ENCODE measurements around the gene SRXN1.

Gene SRXN1

DNA sequence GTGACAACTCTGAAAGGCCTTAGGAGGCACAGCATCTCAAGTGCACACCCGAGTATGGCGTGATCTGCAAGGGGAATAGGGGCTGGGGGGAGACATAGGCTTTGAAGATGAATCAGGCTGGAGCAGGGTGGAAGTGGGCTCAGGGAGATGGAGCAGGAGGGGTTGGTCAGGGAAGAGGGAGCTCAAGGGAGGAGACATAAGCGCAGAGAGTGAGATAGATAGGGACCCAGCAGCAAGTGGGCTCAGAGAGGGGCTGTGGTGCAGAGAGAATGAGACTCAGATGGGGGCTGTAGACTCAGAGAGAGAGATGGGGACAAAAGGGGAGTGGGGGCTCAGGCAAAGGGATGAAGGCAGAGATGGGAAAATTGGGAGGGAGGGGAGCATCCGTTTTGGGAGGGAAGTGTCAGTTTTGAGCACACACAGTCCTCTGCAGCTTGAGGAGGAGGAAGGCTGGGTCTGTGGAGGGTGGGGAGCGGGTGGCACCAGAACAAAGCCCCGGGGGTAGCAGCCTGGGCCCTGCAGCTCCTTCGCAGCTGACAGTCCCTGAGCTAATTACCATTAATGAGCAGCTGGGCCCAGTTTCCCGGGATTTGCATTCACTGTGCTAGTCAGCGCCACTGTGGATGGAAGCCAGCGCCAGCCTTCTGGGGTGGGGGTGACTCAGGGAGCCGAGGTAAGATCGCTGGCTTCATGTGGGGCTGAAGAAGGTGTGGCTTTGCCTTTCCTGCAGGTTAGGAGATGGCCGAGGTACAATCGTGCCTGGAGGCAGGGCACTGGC is 18.7 kb downstream of the SRXN1 start:
- no peak for DNase-seq

DNA sequence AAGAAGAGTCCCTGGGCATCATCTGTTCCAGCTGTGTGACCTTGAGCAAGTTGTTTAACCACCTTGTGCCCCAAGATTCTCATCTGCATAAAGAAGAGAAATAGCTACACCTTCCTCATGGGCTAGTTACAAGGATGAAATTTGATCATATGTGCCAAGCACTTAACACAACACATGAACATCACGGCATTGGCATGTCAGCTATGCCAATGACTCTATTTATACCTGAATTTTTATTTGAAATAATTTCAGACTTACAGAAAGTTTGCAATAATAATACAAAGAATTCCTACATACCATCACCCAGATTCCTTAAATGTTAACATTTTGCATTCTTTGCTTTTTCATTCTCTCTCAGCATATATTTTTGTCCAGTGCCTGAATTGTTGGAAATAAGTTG is 21.9 kb downstream of the SRXN1 start:
- DNase-seq: no peak

DNA sequence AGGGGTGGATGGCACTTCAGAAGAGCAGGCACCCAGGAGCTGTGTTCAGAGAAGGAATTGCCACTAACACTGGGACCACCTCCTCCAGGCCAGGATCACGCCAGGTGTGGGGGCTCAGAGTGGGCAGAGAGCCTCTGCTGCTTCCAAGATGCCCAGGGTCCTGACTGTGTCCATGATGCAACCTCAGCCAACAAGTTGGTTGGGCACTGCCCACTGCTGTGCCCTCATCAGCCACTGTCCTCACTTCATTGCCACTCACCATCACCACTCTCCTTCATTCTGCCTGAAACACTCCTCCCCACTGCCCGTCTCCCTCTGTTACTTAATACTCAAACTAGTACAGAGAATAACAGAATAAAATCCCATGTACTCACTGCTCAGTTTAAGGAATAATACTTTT is 26.4 kb downstream of the SRXN1 start:
- no peak for DNase-seq

DNA sequence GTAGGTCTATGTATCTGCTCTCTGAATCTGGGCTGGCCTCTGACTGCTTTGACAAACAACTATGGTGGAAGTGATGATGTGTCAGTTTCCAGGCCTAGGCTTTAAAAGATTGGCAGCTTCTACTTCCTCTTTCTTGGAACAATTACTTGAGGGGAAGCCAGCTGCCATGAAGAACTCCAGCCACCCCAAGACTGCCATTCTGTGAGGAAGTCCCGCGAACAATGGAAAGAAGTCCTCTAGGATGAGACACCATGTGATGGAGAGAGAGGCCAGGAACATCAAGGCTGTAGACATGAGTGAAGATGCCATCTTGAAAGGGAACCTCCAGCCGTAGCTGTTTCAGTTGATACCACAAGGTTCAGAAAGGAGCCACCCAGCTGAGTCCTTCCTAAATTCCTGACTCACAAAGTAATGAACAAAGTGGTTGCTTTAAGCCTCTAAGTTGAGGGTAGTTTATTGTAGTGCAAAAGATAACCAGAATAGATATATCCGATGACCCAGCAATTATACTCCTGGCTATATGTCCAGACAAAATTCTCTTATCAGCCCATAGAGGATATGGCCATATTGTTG is 27.6 kb downstream of the SRXN1 start:
- no peak for DNase-seq

DNA sequence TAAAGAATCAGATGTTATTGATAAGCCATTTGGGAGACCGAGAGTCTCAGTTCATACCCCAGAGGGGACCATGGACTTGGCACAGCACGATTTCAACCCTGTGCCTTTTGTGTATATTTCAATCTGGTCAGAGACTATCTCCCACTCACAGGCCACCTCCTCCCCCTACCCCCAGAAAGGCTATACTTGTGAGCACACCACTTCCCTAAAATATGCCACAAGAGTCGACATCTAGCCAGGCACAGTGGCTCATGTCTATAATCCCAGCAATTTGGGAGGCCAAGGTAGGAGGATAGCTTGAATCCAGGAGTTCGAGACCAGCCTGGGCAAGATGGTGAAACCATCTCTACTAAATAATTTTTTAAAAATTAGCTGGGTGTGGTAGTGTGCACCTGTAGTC is 29.3 kb downstream of the SRXN1 start:
- no peak for DNase-seq

DNA sequence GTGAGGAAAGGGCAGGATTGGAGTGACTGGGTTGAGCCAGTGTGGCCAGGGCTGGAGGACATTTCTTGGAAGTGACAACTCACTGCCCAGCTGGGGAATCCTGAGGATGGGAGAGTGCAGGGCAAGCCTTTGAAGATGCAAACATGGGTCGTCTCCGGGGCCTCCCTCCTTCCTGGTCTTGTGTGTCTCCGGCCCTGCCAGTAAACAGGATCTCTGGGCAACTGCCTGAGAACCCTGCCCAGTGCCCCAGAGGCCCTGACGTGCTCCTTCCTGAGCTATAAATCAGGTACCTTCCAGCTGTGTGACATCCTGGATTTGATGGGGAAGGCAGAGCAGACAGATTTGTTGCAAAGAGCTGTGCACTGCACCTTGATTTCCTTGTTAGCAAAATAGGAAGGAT is 30.0 kb downstream of the SRXN1 start:
- DNase-seq: no peak

DNA sequence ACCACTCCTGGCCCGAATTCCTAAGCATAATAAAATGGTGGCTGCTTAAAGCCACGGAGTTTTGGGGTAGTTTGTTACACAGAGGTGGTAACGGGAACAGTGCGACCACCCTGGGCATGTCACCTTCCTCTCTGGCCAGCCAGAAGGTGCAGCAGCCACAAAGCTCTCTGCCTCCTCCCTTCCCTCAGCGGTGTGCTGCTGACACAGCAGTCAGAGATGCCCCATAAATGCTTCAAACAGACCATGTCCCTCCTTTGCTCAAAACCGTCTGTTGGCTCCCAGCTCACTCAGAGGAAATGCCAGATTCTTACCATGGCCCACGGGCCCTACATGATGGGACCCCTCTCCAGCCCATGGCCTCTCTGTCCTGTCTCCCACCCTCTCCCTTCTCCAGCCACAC is 30.8 kb downstream of the SRXN1 start:
- no peak for DNase-seq

DNA sequence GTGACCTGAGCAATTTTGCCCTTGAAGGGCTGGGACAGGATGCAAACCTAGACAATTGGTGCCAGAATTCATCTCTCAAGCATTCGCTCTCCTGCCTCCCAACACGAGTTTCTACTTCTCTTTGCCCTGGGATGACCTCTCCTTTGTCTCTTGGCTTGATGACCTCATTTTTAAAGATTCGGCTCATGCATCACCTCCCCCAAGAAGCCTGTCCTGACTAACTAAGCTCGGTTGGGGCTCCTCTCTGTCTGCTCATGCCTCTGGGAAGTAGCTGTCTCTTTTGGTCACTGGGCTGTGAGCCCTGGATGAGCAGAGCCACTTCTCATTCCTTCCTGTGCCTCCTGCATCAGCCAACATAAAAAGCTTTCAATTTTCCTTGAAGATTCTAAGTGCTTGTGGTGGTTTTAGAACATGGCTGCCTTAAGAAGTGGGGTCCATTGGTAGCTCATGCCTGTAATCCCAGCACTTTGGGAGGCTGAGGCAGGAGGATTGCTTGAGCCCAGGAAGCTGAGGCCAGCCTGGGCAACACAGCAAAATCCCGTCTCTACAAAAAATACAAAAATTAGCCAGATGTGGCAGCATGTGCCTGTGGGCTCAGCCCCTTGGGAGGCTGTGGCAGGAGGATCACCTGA is 31.8 kb downstream of the SRXN1 start:
- DNase-seq: no peak

DNA sequence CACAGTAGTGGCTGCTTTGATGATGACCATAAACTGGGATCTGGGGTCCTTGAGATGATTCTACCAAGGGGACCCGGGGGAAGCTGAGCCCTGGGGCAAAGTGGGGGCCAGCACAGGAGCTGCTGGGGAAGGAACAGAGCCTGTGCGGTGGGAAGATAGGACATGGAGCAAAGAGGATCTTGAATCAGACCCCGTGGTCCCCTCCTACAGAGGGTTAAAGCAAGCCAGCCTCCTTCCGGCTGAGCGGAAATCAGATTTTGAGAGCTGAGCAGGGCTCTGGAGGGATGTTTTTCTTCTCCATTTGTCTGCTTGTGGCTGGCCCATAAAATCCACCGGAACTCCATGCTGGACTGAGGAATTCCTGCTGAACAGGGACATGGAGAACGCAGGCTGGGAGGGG is 32.8 kb downstream of the SRXN1 start:
- DNase-seq: no peak

DNA sequence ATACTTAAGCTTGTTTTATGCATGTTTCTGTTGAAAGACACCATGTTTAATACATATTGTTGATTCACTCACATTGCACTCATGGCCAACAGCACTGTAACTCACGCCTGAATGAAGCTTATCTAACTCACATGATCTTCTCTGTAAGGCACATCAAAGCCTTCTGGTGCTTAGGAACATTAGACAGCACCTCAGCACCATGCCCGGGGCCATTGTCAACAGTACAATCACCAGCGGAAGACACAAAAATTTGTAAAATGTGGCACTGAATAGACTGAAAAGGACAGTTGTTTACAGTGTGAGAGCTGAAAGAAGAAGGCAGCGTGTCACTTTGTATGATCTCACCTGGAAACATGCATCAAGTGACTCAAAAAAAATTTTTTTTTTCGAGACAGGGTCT is 34.0 kb downstream of the SRXN1 start:
- DNase-seq: no peak

DNA sequence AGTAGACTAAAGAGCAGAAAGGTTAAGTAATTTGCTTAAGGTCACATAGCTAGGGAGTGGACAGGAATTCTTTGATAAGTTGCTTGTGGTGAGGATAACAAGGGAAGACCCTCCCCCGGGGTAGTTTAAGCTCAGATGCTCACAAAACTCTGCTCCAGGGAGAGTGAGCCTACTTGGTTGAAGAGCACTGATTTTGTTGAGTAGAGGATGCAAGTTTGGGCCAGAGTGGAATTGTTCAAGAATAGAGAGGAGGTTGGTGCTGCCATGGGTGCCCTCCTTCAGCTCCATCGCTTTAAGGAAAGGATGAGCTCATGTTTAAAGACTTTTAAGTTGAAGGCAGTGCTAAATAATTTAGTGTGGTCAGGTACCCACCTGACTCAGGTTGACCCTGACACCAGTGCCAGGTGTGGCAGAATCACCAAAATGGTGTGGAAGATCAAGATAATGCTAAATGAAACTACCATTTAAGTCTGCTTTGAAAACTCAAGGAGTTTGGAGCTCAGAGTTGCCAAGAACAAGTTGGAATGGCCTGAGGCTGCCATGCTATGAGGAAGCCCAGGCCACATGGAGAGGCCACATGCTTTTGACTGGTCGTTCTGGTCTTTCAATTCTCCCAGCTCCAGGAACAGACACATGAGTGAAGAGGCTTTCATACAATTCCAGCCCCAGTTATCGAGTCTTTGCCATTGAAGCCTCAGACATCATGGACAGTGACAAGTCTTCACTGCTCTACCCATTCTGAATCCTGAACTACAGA is 34.9 kb downstream of the SRXN1 start:
- DNase-seq: no peak

DNA sequence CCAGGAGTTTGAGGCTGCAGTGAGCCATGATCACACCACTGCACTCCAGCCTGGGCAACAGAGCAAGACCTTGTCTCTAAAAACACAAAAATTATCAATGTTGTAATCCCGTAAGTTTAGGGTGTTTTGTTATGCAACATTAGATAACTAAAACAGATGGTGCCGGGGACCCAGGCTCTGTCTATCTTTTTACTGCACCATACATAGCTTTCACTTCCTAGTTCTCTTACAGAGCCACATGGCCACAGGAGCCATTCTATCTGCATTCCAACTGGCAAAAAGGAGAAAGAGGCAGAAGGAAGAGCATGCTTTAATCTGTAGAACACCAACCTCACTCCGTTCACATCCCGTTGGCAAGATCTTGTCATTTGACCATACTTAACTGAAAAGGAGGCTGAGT is 37.5 kb downstream of the SRXN1 start:
- DNase-seq: no peak

DNA sequence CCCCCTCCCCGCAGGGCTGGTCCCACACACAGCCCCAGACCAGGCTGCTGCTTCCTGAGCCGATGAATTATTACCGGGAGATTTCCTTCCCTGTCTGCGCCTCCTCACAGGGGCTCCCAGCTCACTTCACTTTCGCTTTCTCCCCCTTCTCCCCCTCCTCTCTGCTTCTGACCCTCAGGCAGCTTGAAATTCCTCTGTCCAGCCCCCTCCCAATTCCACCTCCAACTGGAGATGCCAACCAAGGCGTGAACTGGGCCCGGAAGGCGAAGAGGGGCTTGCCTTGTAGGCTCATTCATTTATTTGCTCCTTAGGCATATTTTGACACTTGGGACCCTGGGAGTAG is 41.2 kb downstream of the SRXN1 start:
- DNase-seq: no peak

DNA sequence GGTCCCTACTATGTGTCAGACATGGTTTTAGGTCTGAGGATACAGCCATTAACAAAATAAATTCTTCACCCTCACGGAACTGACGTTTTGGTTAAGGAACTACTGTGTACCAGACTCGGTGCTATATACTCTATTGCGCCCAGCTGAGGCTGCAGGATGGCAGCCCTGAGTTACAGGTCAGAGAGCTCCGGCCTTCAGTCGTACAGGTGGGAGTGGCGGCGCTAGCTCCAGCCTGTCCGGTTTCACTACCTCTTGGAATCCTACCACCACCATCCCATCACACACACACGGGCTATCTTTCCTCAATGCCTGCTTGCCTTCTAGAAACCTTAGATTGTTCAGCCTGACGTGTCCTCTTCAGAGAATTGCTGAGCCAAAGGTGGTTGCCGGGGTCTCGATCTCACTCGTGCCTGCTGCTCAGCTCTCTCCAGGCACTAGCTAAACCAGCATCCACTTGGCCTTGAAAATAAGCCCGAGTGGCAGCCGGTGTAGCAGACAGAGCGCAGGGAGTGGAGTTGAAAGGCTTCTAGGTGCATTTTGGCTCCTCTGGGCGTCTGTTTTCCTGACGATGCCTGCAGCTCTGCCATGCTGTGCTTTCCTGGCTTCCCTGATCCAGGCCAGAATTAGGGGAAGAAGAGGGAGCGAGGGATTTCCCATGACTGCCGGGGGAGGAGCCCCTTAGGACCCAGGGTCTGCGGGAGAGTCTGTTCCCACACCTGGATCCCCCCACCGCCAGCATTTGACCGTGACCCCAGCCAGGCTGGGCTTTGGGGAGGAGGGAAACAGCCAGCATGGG is 41.8 kb downstream of the SRXN1 start:
- no peak for DNase-seq

DNA sequence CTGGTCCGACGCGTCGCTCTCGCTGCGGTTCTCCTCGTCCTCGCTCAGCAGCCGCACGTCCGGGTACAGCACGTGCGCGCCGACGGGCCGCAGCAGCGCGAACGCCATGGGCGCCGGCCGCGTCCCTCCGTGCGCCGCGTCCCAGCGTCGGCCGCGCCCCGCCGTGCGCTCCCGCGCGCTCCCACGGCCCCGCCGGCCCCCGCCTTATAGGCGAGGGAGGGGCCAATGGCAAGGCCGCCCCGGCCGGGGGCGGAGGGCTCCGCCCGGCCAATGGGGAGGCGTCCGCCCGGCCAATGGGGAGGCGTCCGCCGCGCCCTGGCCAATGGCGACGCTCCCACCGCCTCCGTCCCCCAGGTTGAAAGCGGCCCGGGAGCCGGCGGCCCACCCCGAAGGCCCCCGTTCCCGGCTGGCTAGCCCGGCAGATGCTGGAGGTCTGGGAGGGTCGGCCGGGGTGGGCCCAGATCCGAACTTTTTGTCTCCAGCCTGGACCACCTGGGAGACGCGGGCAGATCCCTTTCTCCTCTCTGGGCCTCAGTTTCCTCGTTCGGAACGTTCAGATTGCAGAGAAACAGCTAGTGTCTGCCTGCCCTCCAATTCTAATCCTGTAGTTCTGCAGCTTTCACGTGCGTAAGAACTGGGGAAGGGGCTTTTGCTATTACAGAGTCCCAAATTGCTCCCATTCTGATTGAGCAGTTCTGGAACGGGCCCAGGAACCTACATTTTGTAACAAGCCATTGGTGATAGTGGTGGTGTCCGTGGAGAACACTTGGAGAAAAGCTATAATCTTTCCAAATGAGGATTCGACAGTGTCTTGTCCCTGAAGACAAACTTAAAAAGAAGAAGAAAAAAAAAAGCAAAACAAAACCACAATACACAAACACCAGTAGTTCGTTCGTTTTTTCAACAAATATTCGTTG is 42.6 kb downstream of the SRXN1 start, which contains the start of gene TCF15:
TCF15 (minus strand) TSS at position 180 of the 917 bp plus-strand sequence; CDS start at position 108, 72 bp downstream.
- DNase-seq: no peak

DNA sequence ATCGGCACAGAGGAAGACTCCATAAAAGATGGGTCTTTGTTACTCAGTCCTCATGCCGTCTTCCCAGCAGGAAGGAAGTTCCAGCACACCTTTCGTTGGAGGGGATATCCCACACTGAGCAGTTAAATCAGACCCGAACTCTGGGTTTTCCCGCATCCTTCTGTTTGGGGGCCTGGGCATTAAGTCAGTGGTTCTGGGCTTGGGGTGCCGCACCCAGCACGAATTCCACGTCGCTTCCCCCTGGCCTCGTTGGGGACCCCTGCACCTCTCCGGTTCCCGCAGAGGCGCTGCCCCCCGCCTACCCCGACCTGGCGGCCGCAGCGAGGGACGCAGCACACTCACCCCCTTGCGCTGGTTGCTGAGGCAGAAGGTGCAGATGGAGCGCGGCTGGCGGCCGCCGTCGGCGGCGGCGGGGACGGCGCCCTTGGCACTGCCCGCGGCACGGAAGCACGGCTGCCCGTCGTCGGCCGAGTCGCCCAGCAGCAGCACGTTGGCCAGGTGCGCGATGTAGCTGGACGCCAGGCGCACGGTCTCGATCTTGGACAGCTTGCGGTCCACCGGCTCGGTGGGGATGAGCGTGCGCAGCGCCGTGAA is 43.5 kb downstream of the SRXN1 start:
- no peak for DNase-seq

DNA sequence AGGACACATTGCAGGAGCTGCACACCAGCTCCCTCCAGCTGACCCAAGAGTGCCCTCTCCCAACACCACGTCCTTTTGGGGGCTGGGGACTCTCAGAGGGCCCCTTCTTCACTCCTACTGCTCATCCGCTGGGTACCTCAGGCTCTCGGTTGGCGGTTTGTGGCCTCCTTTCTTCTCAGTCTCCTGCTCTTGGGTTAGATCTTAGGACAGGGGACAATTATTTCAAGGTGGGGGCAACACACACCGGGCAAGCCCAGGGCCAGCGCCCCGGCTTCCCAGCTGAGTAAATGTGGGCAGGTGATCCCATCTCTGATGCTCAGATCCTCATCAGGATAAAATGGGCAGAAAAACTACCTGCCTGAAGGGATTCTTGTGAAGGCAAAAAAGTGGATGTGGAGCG is 44.0 kb downstream of the SRXN1 start:
- DNase-seq: no peak

DNA sequence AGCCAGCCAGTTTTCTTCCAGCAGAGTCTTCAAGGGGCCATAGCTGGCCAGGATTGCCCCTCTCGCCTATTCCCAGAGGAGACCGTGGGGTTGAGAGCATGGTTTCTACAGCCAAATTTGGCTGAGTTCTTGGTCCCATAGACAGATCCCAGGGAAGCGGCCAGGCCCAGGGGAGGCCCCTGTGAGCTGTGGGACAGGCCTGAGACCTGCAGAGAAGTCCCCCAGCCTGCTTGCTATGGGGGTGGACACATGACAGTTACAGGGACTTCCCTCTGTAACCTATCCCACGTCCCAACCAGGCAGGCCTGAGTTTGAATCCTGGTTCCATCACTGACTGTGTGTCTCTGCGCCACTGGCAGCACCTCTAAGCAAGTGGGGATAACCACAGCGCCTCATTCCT is 45.5 kb downstream of the SRXN1 start:
- no peak for DNase-seq

DNA sequence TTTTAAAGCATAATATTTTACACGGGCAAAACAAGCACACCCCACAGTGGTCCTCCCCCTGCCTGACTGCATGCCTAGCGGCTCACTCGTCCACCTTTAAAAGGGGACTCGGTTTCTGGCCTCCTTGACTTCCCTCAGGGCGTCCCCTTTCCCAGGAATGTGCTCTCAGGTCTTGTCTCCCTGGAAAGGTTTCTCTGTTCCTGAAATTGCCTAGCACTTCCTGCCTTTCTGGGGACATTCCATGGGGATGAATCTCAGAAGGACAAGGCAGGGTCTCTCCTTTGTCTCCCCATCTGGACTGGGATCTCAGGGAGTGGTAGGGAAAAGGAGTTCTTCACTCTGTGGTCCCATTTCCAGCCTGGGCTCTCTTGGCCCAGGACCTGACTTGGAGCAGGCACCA is 47.8 kb downstream of the SRXN1 start:
- DNase-seq: no peak

DNA sequence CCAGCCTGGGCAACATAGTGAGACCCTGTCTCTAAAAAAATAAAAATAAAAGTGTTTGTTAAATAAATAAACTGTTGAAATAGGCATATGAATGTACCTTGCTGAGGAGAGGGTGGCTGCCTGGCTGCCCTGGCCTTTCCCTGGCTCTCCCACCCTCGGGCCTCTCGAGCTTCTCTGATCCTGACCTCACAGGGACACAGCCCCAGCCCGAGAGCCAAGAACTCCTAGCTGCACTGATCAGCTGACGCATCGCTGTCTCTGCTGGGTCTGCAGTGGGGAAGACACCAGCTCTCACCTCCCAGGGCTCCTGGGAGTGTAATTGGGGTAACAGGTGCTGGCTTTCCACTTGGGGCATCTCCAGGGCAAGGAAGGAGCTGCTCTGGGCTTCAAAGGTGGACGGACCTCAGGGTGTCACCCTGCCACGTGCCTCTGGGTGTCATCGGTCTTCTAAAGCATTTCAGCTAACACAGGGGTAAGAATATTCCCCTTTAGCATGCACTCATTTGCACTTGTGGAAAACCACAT is 49.8 kb downstream of the SRXN1 start:
- no peak for DNase-seq

All from NCI-H1048 (cell line).